ENCODE data around the gene FCRLB.

The FCRLB gene

DNA sequence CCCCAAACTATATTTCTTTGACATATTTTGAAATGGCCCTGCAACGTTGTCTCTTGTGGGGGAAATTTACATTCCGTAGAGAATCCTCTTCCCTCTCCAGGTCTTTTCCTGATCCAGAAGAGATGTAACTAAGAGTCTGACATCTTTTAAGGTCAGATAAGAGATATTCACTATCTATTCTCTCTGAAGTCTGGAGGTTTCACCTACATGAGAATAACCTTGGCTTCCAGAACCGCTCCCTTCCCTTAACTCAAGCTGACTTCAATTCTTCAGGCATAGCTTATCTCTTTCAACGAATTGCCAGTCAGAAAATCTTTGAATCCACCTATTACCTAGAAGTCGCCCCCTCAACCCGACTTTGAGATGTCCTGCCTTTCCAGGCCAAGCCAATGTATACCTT lies 9.9 kb downstream of the FCRLB start:
- no peak for TF ChIP-seq KLF10 (tag by site-specific recombination; IDR thresholded peaks at IDR 0.05)
- TF ChIP-seq ZBTB20 (tag by site-specific recombination; IDR thresholded peaks at IDR 0.05) = no peak
- TF ChIP-seq, protein P1, sequence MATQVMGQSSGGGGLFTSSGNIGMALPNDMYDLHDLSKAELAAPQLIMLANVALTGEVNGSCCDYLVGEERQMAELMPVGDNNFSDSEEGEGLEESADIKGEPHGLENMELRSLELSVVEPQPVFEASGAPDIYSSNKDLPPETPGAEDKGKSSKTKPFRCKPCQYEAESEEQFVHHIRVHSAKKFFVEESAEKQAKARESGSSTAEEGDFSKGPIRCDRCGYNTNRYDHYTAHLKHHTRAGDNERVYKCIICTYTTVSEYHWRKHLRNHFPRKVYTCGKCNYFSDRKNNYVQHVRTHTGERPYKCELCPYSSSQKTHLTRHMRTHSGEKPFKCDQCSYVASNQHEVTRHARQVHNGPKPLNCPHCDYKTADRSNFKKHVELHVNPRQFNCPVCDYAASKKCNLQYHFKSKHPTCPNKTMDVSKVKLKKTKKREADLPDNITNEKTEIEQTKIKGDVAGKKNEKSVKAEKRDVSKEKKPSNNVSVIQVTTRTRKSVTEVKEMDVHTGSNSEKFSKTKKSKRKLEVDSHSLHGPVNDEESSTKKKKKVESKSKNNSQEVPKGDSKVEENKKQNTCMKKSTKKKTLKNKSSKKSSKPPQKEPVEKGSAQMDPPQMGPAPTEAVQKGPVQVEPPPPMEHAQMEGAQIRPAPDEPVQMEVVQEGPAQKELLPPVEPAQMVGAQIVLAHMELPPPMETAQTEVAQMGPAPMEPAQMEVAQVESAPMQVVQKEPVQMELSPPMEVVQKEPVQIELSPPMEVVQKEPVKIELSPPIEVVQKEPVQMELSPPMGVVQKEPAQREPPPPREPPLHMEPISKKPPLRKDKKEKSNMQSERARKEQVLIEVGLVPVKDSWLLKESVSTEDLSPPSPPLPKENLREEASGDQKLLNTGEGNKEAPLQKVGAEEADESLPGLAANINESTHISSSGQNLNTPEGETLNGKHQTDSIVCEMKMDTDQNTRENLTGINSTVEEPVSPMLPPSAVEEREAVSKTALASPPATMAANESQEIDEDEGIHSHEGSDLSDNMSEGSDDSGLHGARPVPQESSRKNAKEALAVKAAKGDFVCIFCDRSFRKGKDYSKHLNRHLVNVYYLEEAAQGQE (tag by site-specific recombination; IDR thresholded peaks at IDR 0.05) = no peak
- no peak for TF ChIP-seq HOXC10 (CRISPR knock-in tag; IDR thresholded peaks at IDR 0.05)
- no peak for TF ChIP-seq ZNF404 (tag by site-specific recombination; IDR thresholded peaks at IDR 0.05)
- no peak for TF ChIP-seq ZNF596 (tag by site-specific recombination; IDR thresholded peaks at IDR 0.05)
- no peak for TF ChIP-seq GLIS1 (tag by site-specific recombination; IDR thresholded peaks at IDR 0.05)
- TF ChIP-seq, protein P2, sequence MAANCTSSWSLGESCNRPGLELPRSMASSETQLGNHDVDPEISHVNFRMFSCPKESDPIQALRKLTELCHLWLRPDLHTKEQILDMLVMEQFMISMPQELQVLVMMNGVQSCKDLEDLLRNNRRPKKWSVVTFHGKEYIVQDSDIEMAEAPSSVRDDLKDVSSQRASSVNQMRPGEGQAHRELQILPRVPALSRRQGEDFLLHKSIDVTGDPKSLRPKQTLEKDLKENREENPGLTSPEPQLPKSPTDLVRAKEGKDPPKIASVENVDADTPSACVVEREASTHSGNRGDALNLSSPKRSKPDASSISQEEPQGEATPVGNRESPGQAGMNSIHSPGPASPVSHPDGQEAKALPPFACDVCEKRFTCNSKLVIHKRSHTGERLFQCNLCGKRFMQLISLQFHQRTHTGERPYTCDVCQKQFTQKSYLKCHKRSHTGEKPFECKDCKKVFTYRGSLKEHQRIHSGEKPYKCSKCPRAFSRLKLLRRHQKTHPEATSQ (tag by site-specific recombination; IDR thresholded peaks at IDR 0.05) = no peak
- no peak for TF ChIP-seq ZNF510 (tag by site-specific recombination; IDR thresholded peaks at IDR 0.05; ENCODE audit: insufficient replicate concordance)
- POLR2A ChIA-PET = no interaction called here
- H3K27ac ChIP-seq (ENCODE audit: extremely low read depth, low read depth, low read length) = no peak overlapping the region
- H3K4me3 ChIP-seq (ENCODE audit: low read depth, low read length) = no peak overlapping the region
- no peaks in the 10 kb centered on the region for H3K9me3 ChIP-seq (ENCODE audit: control insufficient read depth, insufficient read depth, low read depth, low read length)
- no peaks in the 10 kb centered on the region for H3K36me3 ChIP-seq (ENCODE audit: control insufficient read depth in 2 of 2, insufficient read depth in 1 of 2, low read length in 2 of 2)
- CTCF ChIA-PET = interaction anchor here (0.6 to 0.7 kb wide), 2 partner anchors 83 to 243 kb away, joined by 3 read pairs; no protein-coding TSS in a partner anchor
- no peaks in the 10 kb centered on the region for H3K4me1 ChIP-seq (ENCODE audit: control insufficient read depth, insufficient read depth, low read length)

DNA sequence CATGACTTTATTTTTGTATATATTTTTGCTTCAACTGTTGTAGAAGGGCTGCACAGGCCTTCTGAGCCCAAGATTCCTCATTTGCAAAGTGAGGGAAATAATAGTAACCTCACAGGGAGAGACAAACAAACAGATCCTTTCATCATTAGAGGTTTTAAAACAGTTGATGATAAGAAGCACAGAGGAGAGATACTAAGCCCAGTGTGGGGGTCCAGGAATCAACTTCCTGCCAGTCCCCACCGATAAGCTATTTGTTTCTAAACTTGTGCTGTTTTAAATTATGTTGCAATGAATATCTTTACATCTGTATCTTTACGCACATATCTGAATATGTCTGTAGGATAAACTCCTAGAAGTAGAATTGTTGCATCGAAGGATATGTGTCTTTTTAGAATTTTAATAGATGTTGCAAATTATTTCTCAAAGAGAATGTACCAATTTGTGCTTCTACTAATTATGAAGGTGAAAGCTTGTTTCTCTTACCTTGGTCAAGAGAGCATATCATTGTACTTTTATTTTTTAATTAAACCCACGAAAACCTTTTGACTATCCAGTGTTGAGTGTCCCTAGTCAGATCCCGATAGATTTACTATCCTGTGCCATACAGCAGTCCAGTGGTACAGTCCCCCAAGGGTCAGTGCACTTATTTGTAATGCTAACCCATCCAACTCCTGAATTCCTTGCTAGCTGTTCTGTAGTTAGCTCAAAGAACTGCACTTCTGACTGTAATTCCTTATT lies 10.8 kb downstream of the FCRLB start:
- TF ChIP-seq, protein P3, sequence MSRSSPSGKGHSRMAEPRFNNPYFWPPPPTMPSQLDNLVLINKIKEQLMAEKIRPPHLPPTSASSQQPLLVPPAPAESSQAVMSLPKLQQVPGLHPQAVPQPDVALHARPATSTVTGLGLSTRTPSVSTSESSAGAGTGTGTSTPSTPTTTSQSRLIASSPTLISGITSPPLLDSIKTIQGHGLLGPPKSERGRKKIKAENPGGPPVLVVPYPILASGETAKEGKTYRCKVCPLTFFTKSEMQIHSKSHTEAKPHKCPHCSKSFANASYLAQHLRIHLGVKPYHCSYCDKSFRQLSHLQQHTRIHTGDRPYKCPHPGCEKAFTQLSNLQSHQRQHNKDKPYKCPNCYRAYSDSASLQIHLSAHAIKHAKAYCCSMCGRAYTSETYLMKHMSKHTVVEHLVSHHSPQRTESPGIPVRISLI (tag by site-specific recombination; IDR thresholded peaks at IDR 0.05) = no peak
- TF ChIP-seq ZFP3 (tag by site-specific recombination; IDR thresholded peaks at IDR 0.05; ENCODE audit: low read depth) = no peak
- no peak for TF ChIP-seq ZNF48 (tag by site-specific recombination; IDR thresholded peaks at IDR 0.05)
- TF ChIP-seq SETDB1 (IDR thresholded peaks at IDR 0.05; ENCODE audit: insufficient read length, low read length) = no peak
- TF ChIP-seq, protein P4, sequence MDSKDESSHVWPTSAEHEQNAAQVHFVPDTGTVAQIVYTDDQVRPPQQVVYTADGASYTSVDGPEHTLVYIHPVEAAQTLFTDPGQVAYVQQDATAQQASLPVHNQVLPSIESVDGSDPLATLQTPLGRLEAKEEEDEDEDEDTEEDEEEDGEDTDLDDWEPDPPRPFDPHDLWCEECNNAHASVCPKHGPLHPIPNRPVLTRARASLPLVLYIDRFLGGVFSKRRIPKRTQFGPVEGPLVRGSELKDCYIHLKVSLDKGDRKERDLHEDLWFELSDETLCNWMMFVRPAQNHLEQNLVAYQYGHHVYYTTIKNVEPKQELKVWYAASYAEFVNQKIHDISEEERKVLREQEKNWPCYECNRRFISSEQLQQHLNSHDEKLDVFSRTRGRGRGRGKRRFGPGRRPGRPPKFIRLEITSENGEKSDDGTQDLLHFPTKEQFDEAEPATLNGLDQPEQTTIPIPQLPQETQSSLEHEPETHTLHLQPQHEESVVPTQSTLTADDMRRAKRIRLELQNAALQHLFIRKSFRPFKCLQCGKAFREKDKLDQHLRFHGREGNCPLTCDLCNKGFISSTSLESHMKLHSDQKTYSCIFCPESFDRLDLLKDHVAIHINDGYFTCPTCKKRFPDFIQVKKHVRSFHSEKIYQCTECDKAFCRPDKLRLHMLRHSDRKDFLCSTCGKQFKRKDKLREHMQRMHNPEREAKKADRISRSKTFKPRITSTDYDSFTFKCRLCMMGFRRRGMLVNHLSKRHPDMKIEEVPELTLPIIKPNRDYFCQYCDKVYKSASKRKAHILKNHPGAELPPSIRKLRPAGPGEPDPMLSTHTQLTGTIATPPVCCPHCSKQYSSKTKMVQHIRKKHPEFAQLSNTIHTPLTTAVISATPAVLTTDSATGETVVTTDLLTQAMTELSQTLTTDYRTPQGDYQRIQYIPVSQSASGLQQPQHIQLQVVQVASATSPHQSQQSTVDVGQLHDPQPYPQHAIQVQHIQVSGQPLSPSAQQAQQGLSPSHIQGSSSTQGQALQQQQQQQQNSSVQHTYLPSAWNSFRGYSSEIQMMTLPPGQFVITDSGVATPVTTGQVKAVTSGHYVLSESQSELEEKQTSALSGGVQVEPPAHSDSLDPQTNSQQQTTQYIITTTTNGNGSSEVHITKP (tag by site-specific recombination; IDR thresholded peaks at IDR 0.05) = peak; percentile 73
- no peak for TF ChIP-seq ZNF354C (tag by site-specific recombination; IDR thresholded peaks at IDR 0.05; ENCODE audit: borderline replicate concordance, low read depth)
- TF ChIP-seq, protein P5, sequence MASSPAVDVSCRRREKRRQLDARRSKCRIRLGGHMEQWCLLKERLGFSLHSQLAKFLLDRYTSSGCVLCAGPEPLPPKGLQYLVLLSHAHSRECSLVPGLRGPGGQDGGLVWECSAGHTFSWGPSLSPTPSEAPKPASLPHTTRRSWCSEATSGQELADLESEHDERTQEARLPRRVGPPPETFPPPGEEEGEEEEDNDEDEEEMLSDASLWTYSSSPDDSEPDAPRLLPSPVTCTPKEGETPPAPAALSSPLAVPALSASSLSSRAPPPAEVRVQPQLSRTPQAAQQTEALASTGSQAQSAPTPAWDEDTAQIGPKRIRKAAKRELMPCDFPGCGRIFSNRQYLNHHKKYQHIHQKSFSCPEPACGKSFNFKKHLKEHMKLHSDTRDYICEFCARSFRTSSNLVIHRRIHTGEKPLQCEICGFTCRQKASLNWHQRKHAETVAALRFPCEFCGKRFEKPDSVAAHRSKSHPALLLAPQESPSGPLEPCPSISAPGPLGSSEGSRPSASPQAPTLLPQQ (tag by site-specific recombination; IDR thresholded peaks at IDR 0.05) = no peak
- H3K4me1 ChIP-seq (ENCODE audit: control insufficient read depth, insufficient read depth, low read length) = no peaks in the 10 kb centered on the region
- H3K27ac ChIP-seq (ENCODE audit: extremely low read depth, low read depth, low read length) = no peak overlapping the region
- ChIA-PET POLR2A (no interaction called here), CTCF (interaction anchor here (0.5 to 1.6 kb wide), 3 partner anchors 9 to 87 kb away, joined by 3 to 7 read pairs (median 5); partner anchors contain the start of gene DUSP12)
- no peaks in the 10 kb centered on the region for H3K9me3 ChIP-seq (ENCODE audit: control insufficient read depth, insufficient read depth, low read depth, low read length)
- H3K4me3 ChIP-seq (ENCODE audit: low read depth, low read length) = no peak overlapping the region
- no peaks in the 10 kb centered on the region for H3K36me3 ChIP-seq (ENCODE audit: control insufficient read depth in 2 of 2, insufficient read depth in 1 of 2, low read length in 2 of 2)

Measured in HEK293 (cell line).